Naive thymus-derived CD4-positive, alpha-beta T cell (primary cell): ENCODE results near the gene DIAPH2. TPM values are rescaled to one million over a fixed set of nuclear protein-coding genes. Genes with fewer than 3 reads are reported as not detected.

Experiments used
- ATAC-seq: fragments of 150-1000 bp; cut with Tn5 transposase; 2 replicates; pipeline ENCODE4 v1.10.0; 2021; ENCODE audit warnings: mild to moderate bottlenecking, moderate library complexity
- CTCF ChIA-PET: fragments of 350-600 bp; sonication (Branson Sonifier 250); formaldehyde crosslinking; loops from one replicate; lab custom pipeline; 2021; ENCODE audit warnings: antibody characterized with exemption; lab: Charles Lee
- POLR2A ChIA-PET: fragments of 350-600 bp; sonication (Branson Sonifier 250); formaldehyde crosslinking; loops from one replicate; lab custom pipeline; 2021; ENCODE audit warnings: antibody characterized with exemption, inconsistent platforms; lab: Charles Lee
- DNase-seq, 9 donors: peaks; one replicate each; pipeline versions ENCODE4 v3.0.0 to v3.0.0-alpha.2; 2020 to 2022; ENCODE audit warnings: mixed read lengths in 1 of 9
- H3K27ac ChIP-seq: one replicate; pipeline ENCODE4 v1.7.0; 2013; ENCODE audit warnings: mild to moderate bottlenecking, low read depth, low read length, moderate library complexity
- H3K27me3 ChIP-seq, 2 donors: one replicate each; pipeline ENCODE4 v1.7.0; 2013; ENCODE audit warnings: low read length in 2 of 2, mild to moderate bottlenecking in 2 of 2, moderate library complexity in 2 of 2; ENCODE audit not compliant: control insufficient read depth in 2 of 2, insufficient read depth in 2 of 2
- H3K36me3 ChIP-seq, 3 experiments: 1 replicate in 2 of 3; 2 replicates in 1 of 3; pipeline ENCODE4 v1.7.0; 2013; ENCODE audit warnings: low read length in 3 of 3, mild to moderate bottlenecking in 3 of 3, moderate library complexity in 1 of 3; ENCODE audit not compliant: insufficient read depth in 3 of 3, control insufficient read depth in 2 of 3
- H3K4me1 ChIP-seq, 2 donors: one replicate each; pipeline ENCODE4 v1.7.0; 2013; ENCODE audit warnings: low read length in 2 of 2, mild to moderate bottlenecking in 2 of 2, moderate library complexity in 1 of 2; ENCODE audit not compliant: control insufficient read depth in 2 of 2, insufficient read depth in 2 of 2
- H3K4me3 ChIP-seq: 2 replicates; pipeline ENCODE4 v1.7.0; 2013; ENCODE audit warnings: mild to moderate bottlenecking, low read length
- H3K9me3 ChIP-seq, 3 experiments: 1 replicate in 2 of 3; 2 replicates in 1 of 3; pipeline ENCODE4 v1.7.0; 2013; ENCODE audit warnings: low read length in 3 of 3; ENCODE audit not compliant: control insufficient read depth in 2 of 3
- H3K27ac Mint-ChIP-seq, 9 donors: one replicate each; pipeline ENCODE4 v1.8.0; 2020 to 2022; ENCODE audit warnings: mixed read lengths in 9 of 9, mild to moderate bottlenecking in 8 of 9, moderate library complexity in 5 of 9, inconsistent platforms in 2 of 9
- H3K27me3 Mint-ChIP-seq, 5 donors: one replicate each; pipeline ENCODE4 v1.8.0; 2021 to 2022; ENCODE audit warnings: mixed read lengths in 5 of 5, mild to moderate bottlenecking in 1 of 5
- H3K36me3 Mint-ChIP-seq, 5 donors: one replicate each; pipeline ENCODE4 v1.8.0; 2020 to 2022; ENCODE audit warnings: mixed read lengths in 5 of 5, mild to moderate bottlenecking in 3 of 5, inconsistent platforms in 1 of 5
- H3K4me1 Mint-ChIP-seq, 7 donors: one replicate each; pipeline ENCODE4 v1.8.0; 2020 to 2022; ENCODE audit warnings: mixed read lengths in 7 of 7, mild to moderate bottlenecking in 3 of 7, inconsistent platforms in 1 of 7
- H3K4me3 Mint-ChIP-seq, 10 donors: one replicate each; pipeline ENCODE4 v1.8.0; 2020 to 2022; ENCODE audit warnings: mild to moderate bottlenecking in 10 of 10, mixed read lengths in 10 of 10, moderate library complexity in 6 of 10, inconsistent platforms in 2 of 10
- H3K9me3 Mint-ChIP-seq, 11 donors: one replicate each; pipeline ENCODE4 v1.8.0; 2020 to 2022; ENCODE audit warnings: mixed read lengths in 11 of 11, mild to moderate bottlenecking in 4 of 11, inconsistent platforms in 1 of 11, moderate library complexity in 1 of 11
- intact Hi-C, 2 donors: fragments of 100-400 bp; cut with micrococcal nuclease; formaldehyde crosslinking; loops; one replicate each; pipeline ENCODE4 v1.15.1; 2023
- polyA plus RNA-seq, 2 donors: library from polyadenylated mRNA; unstranded; fragments of 300-500 nt; fragmentation: Illumina TruSeq; gene quantifications; one replicate each; pipeline ENCODE4 v1.2.3, GENCODE V29; 2021
- total RNA-seq, 6 experiments: library from RNA in 5 of 6; stranded (reverse) in 5 of 6; gene quantifications; 1 replicate in 5 of 6; 2 replicates in 1 of 6; pipeline ENCODE4 v1.2.3 and lab custom pipeline; 2021 to 2026

Gene DIAPH2
- total and polyA plus RNA-seq, 7 experiments from 2014 or later: 4.2 to 23.9 (median 6.9) TPM

DNA sequence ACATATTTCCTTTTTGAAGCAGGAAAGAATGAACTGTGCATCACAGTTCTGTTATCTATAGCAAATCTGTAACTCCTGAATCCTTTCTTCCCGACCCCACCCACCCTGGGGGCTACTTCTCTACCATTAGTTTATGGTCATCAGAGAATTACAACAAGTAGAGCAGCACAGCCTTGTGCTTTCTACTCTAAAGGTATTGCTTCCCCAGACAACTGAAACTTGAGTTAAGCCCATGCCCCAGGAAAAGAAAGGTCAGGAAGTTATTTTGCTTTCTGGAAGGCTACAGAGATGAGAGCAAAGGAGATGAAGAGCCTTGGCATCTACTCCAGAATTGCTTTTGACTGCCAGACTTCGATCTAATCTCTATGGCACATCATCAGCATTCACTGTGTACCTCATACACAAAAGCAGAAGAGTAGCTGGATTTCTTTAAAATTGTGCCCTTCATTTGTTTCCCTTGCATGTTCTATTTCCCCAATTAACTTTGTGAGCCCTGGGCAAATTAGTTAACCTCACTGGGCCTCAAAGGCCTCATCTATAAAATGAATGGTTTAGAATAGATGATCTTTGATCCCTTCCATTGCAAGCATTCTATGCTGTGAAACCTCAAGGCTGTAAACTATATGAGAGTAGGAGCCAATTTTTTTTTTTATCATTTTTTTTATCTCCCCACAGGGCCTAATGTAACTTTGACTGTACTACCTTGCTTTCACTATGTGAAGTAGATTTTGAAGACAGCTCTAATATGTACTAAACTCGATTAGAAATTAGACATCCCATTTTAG lies 794.7 kb downstream of the DIAPH2 start:
- H3K4me3 Mint-ChIP-seq: no peak overlapping the region
- H3K27ac Mint-ChIP-seq: no peak overlapping the region
- POLR2A ChIA-PET: no interaction called here

DNA sequence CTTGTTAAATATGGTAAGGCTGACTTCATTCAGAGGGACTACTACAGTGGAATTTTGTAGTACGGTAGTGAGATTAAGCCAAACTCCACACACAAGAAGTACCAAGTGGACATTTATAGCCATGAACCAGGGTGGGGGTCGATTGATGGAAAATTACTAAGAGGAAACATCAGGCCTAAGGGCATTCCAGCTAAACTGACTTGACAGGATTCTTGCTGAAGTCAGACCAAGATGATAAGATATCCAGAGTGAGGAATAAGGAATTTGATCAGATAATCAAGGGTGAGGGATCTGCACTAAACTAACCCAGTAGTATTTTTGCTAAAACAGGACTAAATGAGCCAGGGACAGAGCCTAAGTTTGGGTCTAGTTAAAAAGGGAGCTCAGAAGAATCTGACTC lies 796.6 kb downstream of the DIAPH2 start:
- Histone ChIP-seq H3K4me3 (no peak overlapping the region), H3K27ac (no peak overlapping the region), H3K27me3 (no peaks in the 10 kb centered on the region), H3K9me3 (no peaks in the 10 kb centered on the region), H3K36me3 (no peaks in the 10 kb centered on the region), H3K4me1 (no peaks in the 10 kb centered on the region)
- ChIA-PET CTCF (no interaction called here), POLR2A (no interaction called here)
- ATAC-seq (no peak), DNase-seq (no peak)
- Mint-ChIP-seq H3K27ac (no peak overlapping the region), H3K9me3 (no peaks in the 10 kb centered on the region), H3K36me3 (no peaks in the 10 kb centered on the region), H3K4me3 (no peak overlapping the region), H3K27me3 (no peaks in the 10 kb centered on the region), H3K4me1 (no peaks in the 10 kb centered on the region)
- intact Hi-C loops: no loop called here

More for the DNA sequence above, 794.7 kb downstream of the DIAPH2 start:
- no peaks in the 10 kb centered on the region for H3K27me3 ChIP-seq
- CTCF ChIA-PET: no interaction called here
- no peaks in the 10 kb centered on the region for H3K4me1 Mint-ChIP-seq
- no peaks in the 10 kb centered on the region for H3K4me1 ChIP-seq
- H3K27me3 Mint-ChIP-seq: no peaks in the 10 kb centered on the region
- DNase-seq: no peak
- ATAC-seq: no peak
- H3K9me3 Mint-ChIP-seq: no peaks in the 10 kb centered on the region
- intact Hi-C loops: no loop called here
- H3K36me3 ChIP-seq: no peaks in the 10 kb centered on the region
- H3K27ac ChIP-seq: no peak overlapping the region
- no peaks in the 10 kb centered on the region for H3K36me3 Mint-ChIP-seq
- no peaks in the 10 kb centered on the region for H3K9me3 ChIP-seq
- H3K4me3 ChIP-seq: no peak overlapping the region

DNA sequence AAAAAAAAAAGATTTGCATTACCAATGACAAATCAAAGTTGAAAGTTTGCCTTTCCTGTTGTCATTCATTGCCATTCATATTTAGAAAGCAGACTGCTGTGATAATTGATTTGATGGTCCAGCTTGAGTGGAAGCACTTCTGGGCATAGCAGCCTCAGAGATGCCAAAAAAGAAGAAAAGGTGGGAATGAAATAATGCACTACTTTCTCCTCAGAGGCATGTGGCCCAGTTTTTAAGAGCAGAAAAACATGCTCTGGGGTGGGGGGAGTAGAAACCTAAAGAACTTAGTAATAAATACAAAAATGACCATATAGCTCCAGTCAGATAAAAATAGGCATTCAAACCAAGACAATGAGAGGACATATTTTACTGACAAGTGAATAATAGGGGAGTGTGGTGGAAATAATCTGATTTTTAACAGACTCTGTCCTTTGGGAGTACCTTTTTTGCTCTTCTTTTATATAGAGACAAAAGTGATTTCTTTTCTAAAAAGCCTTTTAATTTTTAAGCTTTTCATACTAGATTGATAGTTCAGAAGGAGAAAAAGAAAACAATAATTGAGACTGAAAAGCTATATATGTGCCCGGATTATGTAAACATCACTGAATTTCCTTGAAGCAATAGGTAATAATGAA lies 798.1 kb downstream of the DIAPH2 start:
- ATAC-seq: no peak
- ChIA-PET POLR2A (no interaction called here), CTCF (no interaction called here)
- H3K27me3 Mint-ChIP-seq: no peaks in the 10 kb centered on the region
- Histone ChIP-seq H3K27me3 (no peaks in the 10 kb centered on the region), H3K9me3 (no peaks in the 10 kb centered on the region), H3K36me3 (no peaks in the 10 kb centered on the region), H3K4me3 (no peak overlapping the region), H3K4me1 (no peaks in the 10 kb centered on the region), H3K27ac (no peak overlapping the region)
- no peaks in the 10 kb centered on the region for H3K36me3 Mint-ChIP-seq
- H3K4me1 Mint-ChIP-seq: no peaks in the 10 kb centered on the region
- no peak for DNase-seq
- H3K27ac Mint-ChIP-seq: no peak overlapping the region
- no peaks in the 10 kb centered on the region for H3K9me3 Mint-ChIP-seq
- intact Hi-C loops: no loop called here
- no peak overlapping the region for H3K4me3 Mint-ChIP-seq

DNA sequence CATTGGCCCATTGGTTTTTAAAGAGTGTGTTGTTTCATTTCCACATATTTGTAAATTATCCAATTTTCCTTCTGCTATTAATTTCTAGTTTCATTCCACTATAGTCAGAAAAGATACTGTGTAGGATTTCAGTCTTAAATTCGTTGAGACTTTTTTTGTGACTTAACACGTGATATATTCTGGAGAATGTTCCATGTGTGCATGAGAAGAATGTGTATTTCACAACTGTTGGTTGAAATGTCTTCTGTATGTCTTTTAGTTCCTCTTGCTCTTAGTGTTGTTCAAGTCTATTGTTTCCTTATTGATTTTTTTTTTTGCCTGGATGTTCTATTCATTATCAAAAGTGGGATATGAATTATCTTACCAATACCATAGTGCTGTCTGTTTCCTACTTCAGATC lies 806.0 kb downstream of the DIAPH2 start:
- no peaks in the 10 kb centered on the region for H3K36me3 ChIP-seq
- H3K27me3 Mint-ChIP-seq: no peaks in the 10 kb centered on the region
- no peaks in the 10 kb centered on the region for H3K4me1 ChIP-seq
- peaks cover 0 to 10% (median 0%) of the 10 kb centered on the region in 11 donors for H3K9me3 Mint-ChIP-seq
- intact Hi-C loops: no loop called here
- CTCF ChIA-PET: no interaction called here
- H3K9me3 ChIP-seq: no peaks in the 10 kb centered on the region
- no peak overlapping the region for H3K27ac Mint-ChIP-seq
- peaks cover 0 to 4% (median 0%) of the 10 kb centered on the region in 7 donors for H3K4me1 Mint-ChIP-seq
- no peak overlapping the region for H3K4me3 Mint-ChIP-seq
- no peak overlapping the region for H3K4me3 ChIP-seq
- no peak overlapping the region for H3K27ac ChIP-seq
- H3K27me3 ChIP-seq: no peaks in the 10 kb centered on the region
- ATAC-seq (no peak), DNase-seq (no peak)
- POLR2A ChIA-PET: no interaction called here
- peaks cover 0 to 15% (median 4%) of the 10 kb centered on the region in 5 donors for H3K36me3 Mint-ChIP-seq

DNA sequence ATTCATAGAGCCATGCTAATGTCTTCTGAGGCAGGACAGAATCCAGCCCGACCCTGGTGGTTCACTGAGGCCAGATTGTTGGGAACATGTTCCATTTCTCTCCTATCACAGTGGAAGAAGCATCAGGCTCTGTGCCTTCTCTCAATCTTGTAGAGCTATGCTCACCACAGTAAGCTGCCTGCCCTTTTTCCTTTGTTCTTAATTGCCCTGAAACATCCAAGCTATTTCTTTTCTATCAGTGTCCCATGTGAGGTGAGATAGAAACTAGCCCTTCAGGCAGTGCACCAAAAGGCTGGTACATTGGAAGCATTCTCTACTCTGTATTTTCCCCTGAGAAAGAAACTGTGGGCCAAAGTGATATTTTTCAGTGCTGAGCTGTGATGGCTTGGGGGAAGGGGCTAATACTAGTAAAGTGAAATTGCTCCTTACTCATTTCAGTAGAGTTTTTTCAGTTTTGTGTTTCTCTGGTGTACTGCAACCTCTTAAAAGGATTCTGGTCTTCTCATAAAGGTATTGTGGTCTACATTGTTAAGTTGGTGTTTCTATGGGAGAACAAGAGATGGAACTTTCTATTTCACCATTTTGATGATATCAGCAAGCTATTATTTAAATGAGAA lies 810.2 kb downstream of the DIAPH2 start:
- H3K9me3 ChIP-seq: no peaks in the 10 kb centered on the region
- H3K27me3 ChIP-seq: no peaks in the 10 kb centered on the region
- H3K4me3 Mint-ChIP-seq: no peak overlapping the region
- no peaks in the 10 kb centered on the region for H3K36me3 ChIP-seq
- peaks cover 0 to 4% (median 0%) of the 10 kb centered on the region in 7 donors for H3K4me1 Mint-ChIP-seq
- H3K9me3 Mint-ChIP-seq: peaks cover 0 to 10% (median 0%) of the 10 kb centered on the region in 11 donors
- no peak overlapping the region for H3K27ac Mint-ChIP-seq
- no peak overlapping the region for H3K27ac ChIP-seq
- no peak for ATAC-seq
- H3K4me1 ChIP-seq: no peaks in the 10 kb centered on the region
- peaks cover 0 to 17% (median 4%) of the 10 kb centered on the region in 5 donors for H3K36me3 Mint-ChIP-seq
- no peak overlapping the region for H3K4me3 ChIP-seq
- CTCF ChIA-PET: no interaction called here
- DNase-seq: no peak
- H3K27me3 Mint-ChIP-seq: no peaks in the 10 kb centered on the region
- intact Hi-C loops: no loop called here
- POLR2A ChIA-PET: no interaction called here

DNA sequence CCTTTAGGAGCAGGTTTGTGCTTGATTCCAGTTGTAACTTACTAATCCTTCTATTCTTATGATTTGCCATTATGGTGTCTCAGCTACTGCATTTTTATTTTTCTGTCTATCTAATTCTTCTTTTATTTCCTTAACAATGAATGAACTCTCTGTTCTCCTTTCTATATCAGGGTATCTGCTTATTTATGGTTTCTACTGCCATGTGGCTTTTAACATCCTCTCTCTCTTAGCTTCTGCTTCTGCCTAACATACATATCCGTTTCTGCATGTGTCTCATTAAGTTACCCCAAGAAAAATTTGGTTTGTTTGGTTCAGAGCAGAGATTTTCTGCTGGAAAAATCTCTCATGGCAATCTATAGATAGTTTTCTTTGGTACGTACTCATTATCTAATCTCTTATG lies 813.5 kb downstream of the DIAPH2 start:
- no peak overlapping the region for H3K4me3 Mint-ChIP-seq
- no peaks in the 10 kb centered on the region for H3K4me1 ChIP-seq
- peaks cover 0 to 2% (median 0%) of the 10 kb centered on the region in 11 donors for H3K9me3 Mint-ChIP-seq
- no peak overlapping the region for H3K27ac ChIP-seq
- H3K4me1 Mint-ChIP-seq: peaks cover 0 to 4% (median 0%) of the 10 kb centered on the region in 7 donors
- DNase-seq: no peak
- no peaks in the 10 kb centered on the region for H3K27me3 Mint-ChIP-seq
- ChIA-PET CTCF (no interaction called here), POLR2A (no interaction called here)
- ATAC-seq: no peak
- H3K4me3 ChIP-seq: no peak overlapping the region
- no peak overlapping the region for H3K27ac Mint-ChIP-seq
- H3K27me3 ChIP-seq: no peaks in the 10 kb centered on the region
- H3K9me3 ChIP-seq: no peaks in the 10 kb centered on the region
- H3K36me3 ChIP-seq: no peaks in the 10 kb centered on the region
- H3K36me3 Mint-ChIP-seq: peaks cover 0 to 3% (median 0%) of the 10 kb centered on the region in 5 donors
- intact Hi-C loops: no loop called here
